ENCODE data around the gene LRRC46.

The LRRC46 gene

GRCh38 chr17:47840001-47840741 is 8.7 kb downstream of the LRRC46 start:
- TF ChIP-seq, protein P1, sequence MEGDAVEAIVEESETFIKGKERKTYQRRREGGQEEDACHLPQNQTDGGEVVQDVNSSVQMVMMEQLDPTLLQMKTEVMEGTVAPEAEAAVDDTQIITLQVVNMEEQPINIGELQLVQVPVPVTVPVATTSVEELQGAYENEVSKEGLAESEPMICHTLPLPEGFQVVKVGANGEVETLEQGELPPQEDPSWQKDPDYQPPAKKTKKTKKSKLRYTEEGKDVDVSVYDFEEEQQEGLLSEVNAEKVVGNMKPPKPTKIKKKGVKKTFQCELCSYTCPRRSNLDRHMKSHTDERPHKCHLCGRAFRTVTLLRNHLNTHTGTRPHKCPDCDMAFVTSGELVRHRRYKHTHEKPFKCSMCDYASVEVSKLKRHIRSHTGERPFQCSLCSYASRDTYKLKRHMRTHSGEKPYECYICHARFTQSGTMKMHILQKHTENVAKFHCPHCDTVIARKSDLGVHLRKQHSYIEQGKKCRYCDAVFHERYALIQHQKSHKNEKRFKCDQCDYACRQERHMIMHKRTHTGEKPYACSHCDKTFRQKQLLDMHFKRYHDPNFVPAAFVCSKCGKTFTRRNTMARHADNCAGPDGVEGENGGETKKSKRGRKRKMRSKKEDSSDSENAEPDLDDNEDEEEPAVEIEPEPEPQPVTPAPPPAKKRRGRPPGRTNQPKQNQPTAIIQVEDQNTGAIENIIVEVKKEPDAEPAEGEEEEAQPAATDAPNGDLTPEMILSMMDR (IDR thresholded peaks at IDR 0.05; ENCODE audit: low read depth, low read length) = no peak
- Histone ChIP-seq H3K36me3 (no peaks in the 10 kb centered on the region), H3K9me3 (no peaks in the 10 kb centered on the region), H3K4me1 (peaks cover 3% of the 10 kb centered on the region; the same call in 1 of the 2 replicates), H3K27me3 (peaks cover 9% of the 10 kb centered on the region), H3K4me3 (ENCODE audit: low read depth, low read length) (peak overlapping the region; percentile 76)
- DNase-seq = no peak

DNA sequence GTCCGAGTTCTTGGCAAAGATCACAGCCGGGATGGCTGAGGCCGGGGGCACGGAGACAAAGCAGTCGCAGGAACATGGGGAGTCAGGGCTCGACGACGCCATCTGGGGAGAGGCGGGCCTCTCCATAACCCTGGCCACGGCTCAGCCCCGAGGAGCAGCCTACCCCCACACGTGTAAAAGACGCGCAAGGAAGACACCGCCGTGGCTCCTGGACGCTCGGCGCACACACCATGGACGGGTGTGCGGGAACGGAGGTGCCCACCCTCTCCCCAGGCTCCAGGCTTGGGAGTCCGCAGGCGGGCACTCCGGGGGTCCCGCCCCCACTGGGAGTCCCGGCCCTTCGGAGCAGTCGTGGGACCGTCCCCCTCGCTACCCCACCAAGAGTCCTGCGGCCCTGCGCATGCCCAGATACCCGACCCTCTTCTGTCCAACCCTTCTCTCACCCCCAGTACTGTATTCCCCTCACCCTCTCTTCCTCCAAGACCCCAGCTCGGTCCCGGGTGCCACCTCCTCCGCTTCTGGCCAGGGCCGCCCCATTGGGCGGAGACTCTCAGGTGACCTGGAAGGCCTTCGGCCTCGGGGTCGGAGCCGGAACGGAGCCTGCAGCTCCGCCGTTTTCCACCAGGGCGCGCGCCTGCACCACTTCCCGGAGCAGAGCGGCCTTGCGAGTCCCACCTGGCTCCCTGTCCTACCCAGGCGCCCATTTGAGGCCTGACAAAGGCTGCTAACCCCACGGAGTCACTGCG is 9.4 kb downstream of the LRRC46 start, which contains the start of gene SCRN2:
Gene SCRN2 (minus strand): TSS at position 532 of the 746 bp plus-strand sequence. CDS start 430 bp downstream, at position 102.
- Histone ChIP-seq H3K4me3 (ENCODE audit: low read depth, low read length) (peak within 1 kb of the TSS; percentile 76), H3K27me3 (peaks cover 16% of the 10 kb centered on the region), H3K36me3 (no peaks in the 10 kb centered on the region), H3K9me3 (no peaks in the 10 kb centered on the region), H3K4me1 (peaks cover 3% of the 10 kb centered on the region; the same call in 1 of the 2 replicates)
- TF ChIP-seq, protein P1 (IDR thresholded peaks at IDR 0.05; ENCODE audit: low read depth, low read length) = peak; percentile 88
- peak; percentile 90 for DNase-seq

DNA sequence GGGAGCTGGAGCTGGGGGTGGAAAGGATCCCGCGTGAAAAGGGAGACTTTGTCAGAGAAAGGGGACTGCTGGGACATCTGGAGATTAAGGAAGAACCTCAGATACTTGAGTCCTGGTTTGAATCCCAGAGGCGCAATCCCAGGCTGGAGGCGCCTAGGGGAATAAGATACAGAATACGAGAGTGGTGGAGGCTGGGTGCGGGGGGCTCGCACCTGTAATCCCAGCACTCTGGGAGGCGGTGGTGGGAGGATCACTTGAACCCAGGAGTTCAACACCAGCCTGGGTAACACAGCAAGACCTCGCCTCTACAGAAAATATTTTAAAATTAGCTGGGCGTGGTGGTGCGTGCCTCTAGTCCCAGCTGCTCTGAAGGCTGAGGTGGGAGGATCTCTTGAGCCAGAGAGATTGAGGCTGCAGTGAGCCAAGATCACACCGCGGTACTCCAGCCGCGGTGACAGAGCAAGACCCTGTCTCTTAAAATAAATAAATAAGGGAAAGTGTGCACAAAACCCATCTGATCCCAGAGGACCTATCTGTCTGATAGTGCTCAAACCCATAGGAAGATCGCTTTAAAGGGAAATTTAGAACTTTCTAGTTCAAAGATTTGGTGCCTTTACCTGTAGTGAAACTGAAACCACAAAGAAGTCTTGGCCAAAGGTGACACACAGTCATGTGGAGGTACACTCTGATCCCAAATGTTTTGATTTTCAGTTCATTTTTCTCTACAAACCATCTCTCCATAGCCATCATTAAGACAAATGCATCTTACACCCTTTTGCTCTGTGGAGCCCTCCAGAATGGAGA is 10.2 kb downstream of the LRRC46 start:
- H3K4me1 ChIP-seq = peaks cover 3% of the 10 kb centered on the region; the same call in 1 of the 2 replicates
- H3K36me3 ChIP-seq = no peaks in the 10 kb centered on the region
- TF ChIP-seq, protein P1 (IDR thresholded peaks at IDR 0.05; ENCODE audit: low read depth, low read length) = no peak
- peaks cover 24% of the 10 kb centered on the region for H3K27me3 ChIP-seq
- H3K4me3 ChIP-seq (ENCODE audit: low read depth, low read length) = peak overlapping the region; percentile 76
- H3K9me3 ChIP-seq = no peaks in the 10 kb centered on the region
- DNase-seq = no peak

DNA sequence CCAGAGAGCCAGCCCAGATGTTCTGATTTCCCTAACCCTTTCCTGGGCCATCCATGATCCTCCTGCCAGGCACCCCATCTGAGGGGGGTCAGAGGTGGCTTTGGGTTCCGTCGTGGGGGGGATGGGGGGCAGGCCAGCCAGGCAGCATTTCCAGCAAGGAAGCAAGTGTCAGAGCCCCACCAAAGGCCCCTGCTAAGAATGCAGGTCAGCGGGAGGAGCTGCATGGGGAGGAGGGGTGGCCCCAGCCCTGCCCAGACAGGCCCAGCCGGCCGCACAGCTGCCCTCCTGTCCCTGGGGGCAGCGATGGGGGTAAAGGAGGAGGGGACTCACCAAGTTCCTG is 11.9 kb downstream of the LRRC46 start:
- Histone ChIP-seq H3K36me3 (no peaks in the 10 kb centered on the region), H3K4me1 (peaks cover 3% of the 10 kb centered on the region; the same call in 1 of the 2 replicates), H3K27me3 (peaks cover 41% of the 10 kb centered on the region), H3K9me3 (no peaks in the 10 kb centered on the region), H3K4me3 (ENCODE audit: low read depth, low read length) (no peak overlapping the region)
- TF ChIP-seq, protein P1 (IDR thresholded peaks at IDR 0.05; ENCODE audit: low read depth, low read length) = no peak
- DNase-seq = no peak

DNA sequence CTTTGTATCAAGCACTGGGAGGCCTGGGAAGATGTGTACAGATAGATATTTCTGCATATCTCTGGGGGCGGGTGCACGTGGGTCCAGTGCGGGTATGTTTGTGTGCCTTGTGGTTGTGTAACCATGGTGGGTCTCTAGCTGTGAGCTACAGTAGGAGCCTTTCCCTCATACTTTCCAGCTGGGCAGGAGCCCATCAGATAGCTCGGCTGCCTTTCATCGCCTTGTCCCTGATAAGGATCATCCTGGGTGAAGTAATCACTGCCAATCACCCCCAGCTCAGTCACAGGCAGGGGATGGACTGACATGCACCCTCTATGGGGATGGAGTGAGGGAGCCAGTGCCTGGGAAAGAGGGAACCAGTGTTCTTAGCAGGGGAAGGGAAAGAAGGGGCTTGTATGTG is 12.8 kb downstream of the LRRC46 start:
- Histone ChIP-seq H3K27me3 (peaks cover 49% of the 10 kb centered on the region), H3K4me1 (peaks cover 3% of the 10 kb centered on the region; the same call in 1 of the 2 replicates), H3K36me3 (no peaks in the 10 kb centered on the region), H3K4me3 (ENCODE audit: low read depth, low read length) (no peak overlapping the region), H3K9me3 (no peaks in the 10 kb centered on the region)
- no peak for DNase-seq
- TF ChIP-seq, protein P1 (IDR thresholded peaks at IDR 0.05; ENCODE audit: low read depth, low read length) = no peak
